ENCODE measurements around the gene OR4F15.
"Not testable (repeated sequence)": the region's sequence is repeated elsewhere in the genome, so short reads cannot be mapped to it uniquely, and the experiment has no call there.

DNA sequence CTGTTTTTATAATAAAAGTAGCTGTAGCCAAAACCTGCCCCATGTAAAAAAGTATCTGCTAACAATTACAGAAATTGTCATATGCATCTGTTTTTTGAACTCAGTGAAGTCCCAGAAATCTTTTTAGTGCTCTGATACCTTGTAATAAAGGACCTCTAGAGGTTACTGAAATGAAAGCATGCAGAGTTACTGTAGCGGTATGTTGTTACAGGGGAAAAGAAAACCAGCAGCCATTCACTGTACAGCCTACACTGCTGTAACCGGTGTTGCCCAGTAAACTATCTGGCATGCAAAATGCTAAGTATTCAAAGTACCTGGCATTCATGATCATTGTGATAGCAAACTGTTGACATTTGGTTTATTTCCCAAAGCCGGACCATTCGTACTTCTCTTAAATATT is 21.3 kb upstream of the OR4F15 start:
- TF ChIP-seq, protein P1, sequence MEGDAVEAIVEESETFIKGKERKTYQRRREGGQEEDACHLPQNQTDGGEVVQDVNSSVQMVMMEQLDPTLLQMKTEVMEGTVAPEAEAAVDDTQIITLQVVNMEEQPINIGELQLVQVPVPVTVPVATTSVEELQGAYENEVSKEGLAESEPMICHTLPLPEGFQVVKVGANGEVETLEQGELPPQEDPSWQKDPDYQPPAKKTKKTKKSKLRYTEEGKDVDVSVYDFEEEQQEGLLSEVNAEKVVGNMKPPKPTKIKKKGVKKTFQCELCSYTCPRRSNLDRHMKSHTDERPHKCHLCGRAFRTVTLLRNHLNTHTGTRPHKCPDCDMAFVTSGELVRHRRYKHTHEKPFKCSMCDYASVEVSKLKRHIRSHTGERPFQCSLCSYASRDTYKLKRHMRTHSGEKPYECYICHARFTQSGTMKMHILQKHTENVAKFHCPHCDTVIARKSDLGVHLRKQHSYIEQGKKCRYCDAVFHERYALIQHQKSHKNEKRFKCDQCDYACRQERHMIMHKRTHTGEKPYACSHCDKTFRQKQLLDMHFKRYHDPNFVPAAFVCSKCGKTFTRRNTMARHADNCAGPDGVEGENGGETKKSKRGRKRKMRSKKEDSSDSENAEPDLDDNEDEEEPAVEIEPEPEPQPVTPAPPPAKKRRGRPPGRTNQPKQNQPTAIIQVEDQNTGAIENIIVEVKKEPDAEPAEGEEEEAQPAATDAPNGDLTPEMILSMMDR (IDR thresholded peaks at IDR 0.05): not testable (repeated sequence)
- TF ChIP-seq POLR2A (IDR thresholded peaks at IDR 0.05): not testable (repeated sequence)

Measured in right lobe of liver (tissue), 4 donors.